GM19468 (cell line): ENCODE measurements around the gene FOXI1.

ENCODE experiments used
- ATAC-seq: cut with Tn5 transposase; IDR thresholded peaks from one replicate; pipeline ENCODE4 v1.9.1; 2021; ENCODE audit warnings: mild to moderate bottlenecking, moderate library complexity, moderate number of reproducible peaks; ENCODE audit not compliant: unreplicated experiment; ENCODE audit errors: extremely low read depth

FOXI1 gene

GRCh38 chr5:170147051-170147752 lies 41.5 kb downstream of the FOXI1 start:
- ATAC-seq = no peak

DNA sequence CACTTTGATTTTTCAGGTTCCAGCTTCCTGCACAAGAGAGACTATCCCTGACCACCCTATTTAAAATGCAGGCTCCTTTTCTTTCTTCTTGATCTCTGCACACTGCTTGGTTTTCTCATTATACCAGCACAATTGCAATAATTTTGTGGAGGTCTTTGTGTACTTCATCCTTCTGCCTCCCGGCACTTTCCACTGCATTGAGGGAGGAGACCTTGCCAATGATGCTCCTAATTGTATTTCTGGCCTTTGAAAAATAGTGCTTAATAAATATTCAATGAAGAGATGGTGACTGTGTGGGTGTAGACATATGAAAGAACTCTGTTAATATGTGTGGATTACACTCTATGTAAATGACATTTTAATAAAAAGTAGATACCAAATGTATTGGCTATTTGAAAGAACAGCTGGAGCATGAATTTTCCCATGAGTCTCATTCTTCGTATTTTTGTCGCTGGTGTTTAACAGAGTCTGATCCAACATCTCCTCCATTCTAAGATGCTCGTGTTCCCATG lies 42.1 kb downstream of the FOXI1 start:
- ATAC-seq = no peak

DNA sequence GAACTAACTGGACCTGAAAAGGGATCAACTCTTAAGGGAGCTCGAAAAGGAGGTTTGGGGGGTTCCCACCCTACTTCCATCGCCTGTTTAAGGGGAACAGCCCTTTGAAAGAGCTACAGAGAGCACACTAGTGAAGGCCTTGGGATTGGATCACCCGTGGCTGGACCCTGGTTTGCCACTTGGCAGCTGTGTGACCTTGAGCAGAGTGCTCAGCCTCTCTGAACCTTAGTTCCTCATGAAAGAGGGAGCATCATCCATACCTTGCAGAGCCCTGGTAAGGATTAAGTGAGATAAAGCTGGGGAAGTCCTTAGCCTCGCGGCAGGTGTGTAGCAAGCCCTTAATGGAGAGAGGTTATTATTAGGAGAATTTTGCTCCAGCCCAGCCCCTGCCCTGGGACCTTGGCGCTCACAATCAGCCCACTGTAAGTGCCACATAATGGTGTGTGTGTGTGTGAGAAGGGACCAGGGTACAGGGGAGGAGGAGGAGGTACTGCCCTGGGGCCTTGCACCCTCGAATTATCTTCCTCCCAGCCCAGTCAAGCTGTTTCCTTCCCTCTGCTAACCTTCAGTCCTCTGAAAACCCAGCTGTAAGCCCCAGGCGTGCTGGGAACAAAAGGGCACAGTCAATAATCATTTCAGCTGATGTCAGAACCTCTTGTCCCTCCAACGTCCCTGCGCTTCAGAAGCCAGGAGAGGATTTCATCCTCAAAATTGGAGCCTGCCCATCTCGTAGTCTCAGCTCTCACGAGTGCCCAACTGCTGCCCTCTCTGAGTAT lies 42.9 kb downstream of the FOXI1 start:
- ATAC-seq = no peak

GRCh38 chr5:170149206-170149515 lies 43.5 kb downstream of the FOXI1 start:
- ATAC-seq = no peak

DNA sequence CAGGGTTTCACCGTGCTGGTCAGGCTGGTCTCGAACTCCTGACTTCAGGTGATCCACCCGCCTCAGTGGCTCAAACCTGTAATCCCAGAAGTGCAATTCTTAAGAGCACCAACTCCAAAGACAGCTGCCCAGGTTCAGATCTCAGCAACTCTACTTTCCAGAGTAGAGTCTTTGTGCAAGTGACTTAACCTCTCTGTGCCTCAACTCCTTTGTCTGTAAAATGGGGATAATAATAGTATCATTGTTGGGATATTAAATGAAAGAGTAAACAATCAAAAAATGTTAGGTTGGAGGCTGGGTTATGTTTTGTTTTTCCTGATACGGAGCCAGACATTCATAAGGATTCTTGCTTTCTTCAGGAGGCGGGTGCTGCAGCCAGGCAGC lies 45.0 kb downstream of the FOXI1 start:
- ATAC-seq = no peak

DNA sequence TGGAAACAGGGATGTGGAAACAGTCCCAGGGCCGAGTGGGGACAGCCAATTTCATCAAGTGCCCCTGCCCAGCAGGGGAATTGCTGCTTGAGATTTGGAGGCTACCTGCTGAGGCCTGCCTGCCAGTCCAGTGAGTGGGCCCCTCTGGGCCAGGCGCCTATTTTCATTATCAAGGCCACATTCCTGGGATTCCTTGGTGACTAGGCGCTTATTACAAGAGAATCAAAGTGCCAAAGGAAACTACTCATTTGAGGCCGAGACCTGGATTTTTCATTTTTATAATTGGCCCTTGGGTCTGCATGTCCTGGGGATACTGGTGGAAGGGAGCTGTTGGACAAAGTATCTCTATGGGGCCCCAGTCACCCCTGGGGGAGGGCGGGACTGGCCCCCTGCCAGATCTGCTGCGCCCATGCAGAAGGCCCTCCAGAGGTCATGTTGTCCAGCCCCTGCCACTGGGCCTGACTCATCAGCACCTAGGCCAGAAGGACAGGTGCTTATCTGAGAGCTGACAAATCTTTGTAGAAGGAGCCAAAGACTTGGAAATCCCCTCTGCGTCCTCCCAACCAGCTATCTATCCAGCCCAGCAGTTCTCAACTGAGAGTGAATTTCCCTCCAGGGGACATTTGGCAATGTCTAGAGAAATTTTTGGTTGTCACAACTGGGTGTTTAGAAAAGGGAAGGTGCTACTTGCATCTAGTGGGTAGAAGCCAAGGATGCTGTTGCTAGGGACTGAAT lies 45.6 kb downstream of the FOXI1 start:
- ATAC-seq = no peak

DNA sequence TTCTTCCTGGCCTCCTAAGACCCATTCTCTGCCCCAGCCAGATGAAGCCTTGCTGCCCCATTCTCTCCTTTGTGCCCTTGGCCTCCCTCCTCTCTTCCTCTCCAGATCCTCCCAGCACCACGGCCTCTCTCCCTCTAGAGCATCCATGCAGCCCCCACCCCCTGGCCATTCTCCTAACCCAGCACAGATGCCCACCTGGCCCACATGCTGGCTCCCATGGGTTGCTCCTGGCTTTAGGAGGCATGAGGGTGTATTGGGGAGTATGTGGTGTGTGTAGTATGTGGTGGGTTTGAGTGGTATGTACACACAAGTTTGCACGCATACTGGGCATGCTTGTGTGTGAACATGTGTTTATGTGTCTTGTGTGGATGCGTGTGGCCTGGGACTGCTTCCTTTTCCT lies 47.1 kb downstream of the FOXI1 start:
- ATAC-seq = no peak

DNA sequence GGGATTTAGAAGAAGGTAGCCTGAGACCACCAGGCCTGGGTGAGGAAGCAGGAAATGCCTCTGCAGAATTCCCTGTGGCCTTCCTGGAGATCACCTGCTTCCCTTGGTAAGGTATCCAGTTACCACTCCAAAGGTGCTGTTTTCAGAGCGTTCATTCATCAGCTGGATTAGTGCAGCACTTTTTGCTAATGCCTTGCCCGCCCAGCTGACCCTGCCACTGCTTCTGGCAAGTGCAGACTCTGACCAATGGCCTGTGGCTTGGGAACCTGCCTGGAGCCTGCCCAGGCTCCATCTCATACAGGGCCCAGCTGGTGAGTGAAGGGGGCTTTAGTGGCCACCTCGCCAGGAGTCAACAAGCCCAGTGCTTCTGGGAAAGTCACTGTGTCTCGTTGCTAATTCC lies 48.6 kb downstream of the FOXI1 start:
- no peak for ATAC-seq

- ATAC-seq = no peak
Measured at GRCh38 chr5:170154744-170155143, 49.0 kb downstream of the FOXI1 start.

GRCh38 chr5:170155771-170156170 lies 50.1 kb downstream of the FOXI1 start:
- ATAC-seq = no peak

- ATAC-seq = no peak
Measured at GRCh38 chr5:170159101-170159698, 53.5 kb downstream of the FOXI1 start.
